Keratinocyte (primary cell): Measurements from ENCODE around the gene KTN1. TPM values are rescaled to one million over a fixed set of nuclear protein-coding genes. Genes with fewer than 3 reads are reported as not detected.

Experiments
- DNase-seq: peaks from one replicate; pipeline ENCODE4 v3.0.0-alpha.2; 2011; ENCODE audit warnings: low read depth, missing footprints, low spot score
- FAIRE-seq: peaks from 2 replicates; lab custom pipeline; 2011; peaks lifted over from hg19 to GRCh38; lab: Jason Lieb, UNC
- H2AFZ ChIP-seq: 2 replicates; pipeline ENCODE4 v1.6.0; 2012; ENCODE audit warnings: low read length, control low read depth, inconsistent platforms; ENCODE audit not compliant: control insufficient read depth
- H3K27ac ChIP-seq: 2 replicates; pipeline ENCODE4 v1.5.1; 2011; ENCODE audit warnings: low read length; ENCODE audit not compliant: control insufficient read depth, insufficient read depth
- H3K27me3 ChIP-seq: 3 replicates; pipeline ENCODE4 v1.6.0; 2011; ENCODE audit warnings: low read length; ENCODE audit not compliant: control insufficient read depth, insufficient read depth; ENCODE audit errors: extremely low read depth
- H3K36me3 ChIP-seq, 2 experiments: 2 replicates in 1 of 2; 3 replicates in 1 of 2; pipeline ENCODE4 v1.5.1; 2011; ENCODE audit warnings: low read length in 2 of 2, mild to moderate bottlenecking in 1 of 2; ENCODE audit not compliant: control insufficient read depth in 2 of 2, insufficient read depth in 2 of 2; ENCODE audit errors: extremely low read depth in 1 of 2
- H3K4me1 ChIP-seq: 3 replicates; pipeline ENCODE4 v1.5.1; 2011; ENCODE audit warnings: low read length; ENCODE audit not compliant: control insufficient read depth, insufficient read depth; ENCODE audit errors: extremely low read depth
- H3K4me2 ChIP-seq: 3 replicates; pipeline ENCODE4 v1.6.0; 2011; ENCODE audit warnings: low read depth, low read length; ENCODE audit not compliant: control insufficient read depth, insufficient read depth; ENCODE audit errors: extremely low read depth
- H3K4me3 ChIP-seq, 3 experiments: fragments of 200-600 bp in 1 of 3; sonication (generic) in 1 of 3; 2 replicates in 2 of 3; 3 replicates in 1 of 3; pipeline ENCODE4 v1.5.1; 2011 to 2016; ENCODE audit warnings: low read length in 3 of 3, mild to moderate bottlenecking in 3 of 3, control low read depth in 2 of 3, inconsistent platforms in 1 of 3, low read depth in 1 of 3, mixed read lengths in 1 of 3, mixed run types in 1 of 3, moderate library complexity in 1 of 3; ENCODE audit not compliant: control insufficient read depth in 2 of 3, insufficient read depth in 2 of 3; ENCODE audit errors: extremely low read depth in 1 of 3
- H3K79me2 ChIP-seq: 2 replicates; pipeline ENCODE4 v1.6.0; 2012; ENCODE audit warnings: low read length; ENCODE audit not compliant: control insufficient read depth, insufficient read depth
- H3K9ac ChIP-seq: 3 replicates; pipeline ENCODE4 v1.6.0; 2011; ENCODE audit warnings: low read length; ENCODE audit not compliant: control insufficient read depth, insufficient read depth; ENCODE audit errors: extremely low read depth
- H3K9me1 ChIP-seq: 3 replicates; pipeline ENCODE4 v1.6.0; 2011; ENCODE audit warnings: low read length; ENCODE audit not compliant: control insufficient read depth, insufficient read depth; ENCODE audit errors: extremely low read depth
- H3K9me3 ChIP-seq: 2 replicates; pipeline ENCODE4 v1.5.1; 2012; ENCODE audit warnings: low read depth, low read length; ENCODE audit not compliant: control insufficient read depth
- H4K20me1 ChIP-seq: 3 replicates; pipeline ENCODE4 v1.6.0; 2011; ENCODE audit warnings: low read length; ENCODE audit not compliant: control insufficient read depth, insufficient read depth; ENCODE audit errors: extremely low read depth
- CTCF ChIP-seq, 3 experiments: IDR thresholded peaks in 1 of 3; conservative IDR thresholded peaks in 1 of 3; optimal IDR thresholded peaks in 1 of 3; 2 replicates in 2 of 3; 3 replicates in 1 of 3; pipeline versions ENCODE3 to v1.5.1; 2011; ENCODE audit warnings: low read length in 3 of 3, mild to moderate bottlenecking in 3 of 3, moderate library complexity in 2 of 3, control low read depth in 1 of 3, inconsistent platforms in 1 of 3; ENCODE audit not compliant: insufficient read depth in 2 of 3; ENCODE audit errors: extremely low read depth in 1 of 3
- EZH2 ChIP-seq: IDR thresholded peaks from one replicate; pipeline ENCODE4 v1.6.1; 2012; ENCODE audit warnings: inconsistent platforms, mild to moderate bottlenecking, low read length, moderate library complexity
- dilution Hi-C: fragments of 300-500 bp; cut with MboI; formaldehyde crosslinking; loops from one replicate; pipeline ENCODE4 v1.7.0; 2020; ENCODE audit warnings: low sequenced_read_pairs; ENCODE audit not compliant: extremely low pct_ligation_motif_present
- polyA plus RNA-seq, 5 experiments: library from polyadenylated mRNA; depleted of rRNA in 3 of 5; stranded (reverse) in 3 of 5; stranded (forward) in 1 of 5; unstranded in 1 of 5; fragments of >200 nt; gene quantifications; 1 replicate in 1 of 5; 2 replicates in 3 of 5; 3 replicates in 1 of 5; pipeline versions ENCODE4 v1.2.1 to v1.2.3, GENCODE V29; 2011 to 2012; ENCODE audit warnings: missing spikeins in 2 of 5, low read depth in 1 of 5, low replicate concordance in 1 of 5

The KTN1 gene
- polyA plus RNA-seq, 1 donor (not counting 4 experiments of a cell fraction or from before 2014, with no cell fraction given), result 121 TPM

GRCh38 chr14:55621391-55621790, 41.4 kb downstream of the KTN1 start:
- no peak for TF ChIP-seq EZH2
- no peak for TF ChIP-seq CTCF (optimal IDR thresholded peaks at IDR 0.05 in 1 of 3, IDR thresholded peaks at IDR 0.05 in 1 of 3, conservative IDR thresholded peaks at IDR 0.05 in 1 of 3; ENCODE audit: extremely low read depth in 1 of 3, insufficient read depth in 2 of 3, low read length in 3 of 3)
- peaks cover 2% of the 10 kb centered on the region for H4K20me1 ChIP-seq
- no peaks in the 10 kb centered on the region for H3K9me3 ChIP-seq
- DNase-seq, result no peak
- no peak overlapping the region for H3K9ac ChIP-seq
- dilution Hi-C loops, result no loop called here
- H3K27me3 ChIP-seq, result no peaks in the 10 kb centered on the region
- no peak overlapping the region for H3K4me2 ChIP-seq
- FAIRE-seq, result no peak
- no peaks in the 10 kb centered on the region for H3K4me1 ChIP-seq
- H3K4me3 ChIP-seq, result no peak overlapping the region
- no peaks in the 10 kb centered on the region for H3K79me2 ChIP-seq
- no peak overlapping the region for H2AFZ ChIP-seq
- no peaks in the 10 kb centered on the region for H3K9me1 ChIP-seq
- H3K27ac ChIP-seq, result no peak overlapping the region
- peaks cover 23 to 26% of the 10 kb centered on the region in 2 experiments for H3K36me3 ChIP-seq

GRCh38 chr14:55624913-55625312, 44.9 kb downstream of the KTN1 start:
- Histone ChIP-seq H3K9me3 (no peaks in the 10 kb centered on the region), H3K36me3 (peaks cover 16 to 24% of the 10 kb centered on the region in 2 experiments), H2AFZ (no peak overlapping the region), H3K27ac (no peak overlapping the region), H3K9me1 (no peaks in the 10 kb centered on the region), H3K4me2 (no peak overlapping the region), H3K4me3 (no peak overlapping the region), H3K9ac (no peak overlapping the region), H4K20me1 (peaks cover 2% of the 10 kb centered on the region), H3K79me2 (peaks cover 3% of the 10 kb centered on the region), H3K27me3 (no peaks in the 10 kb centered on the region), H3K4me1 (no peaks in the 10 kb centered on the region)
- DNase-seq, result no peak
- dilution Hi-C loops, result no loop called here
- no peak for TF ChIP-seq CTCF (optimal IDR thresholded peaks at IDR 0.05 in 1 of 3, IDR thresholded peaks at IDR 0.05 in 1 of 3, conservative IDR thresholded peaks at IDR 0.05 in 1 of 3; ENCODE audit: extremely low read depth in 1 of 3, insufficient read depth in 2 of 3, low read length in 3 of 3)
- no peak for FAIRE-seq
